ENCODE results near the gene OR8H3. TPM values are rescaled to one million over a fixed set of nuclear protein-coding genes. Genes with fewer than 3 reads are reported as not detected.
"Not testable (repeated sequence)": the region's sequence is repeated elsewhere in the genome, so short reads cannot be mapped to it uniquely, and the experiment has no call there.

The OR8H3 gene
- not detected in 2 replicates for total RNA-seq
- long read RNA-seq, result 0 reads

GRCh38 chr11:56122073-56122472 is at the start of gene OR8H3:
Gene OR8H3 (plus strand): TSS chr11:56122373. CDS start chr11:56122373, 0 bp downstream.
- H3K9me3 Mint-ChIP-seq (ENCODE audit: low read depth), result peaks cover 9% of the 10 kb centered on the region
- no peak for DNase-seq (ENCODE audit: low spot score, unreplicated experiment)
- H3K4me1 Mint-ChIP-seq (ENCODE audit: low read depth), result no peaks in the 10 kb centered on the region
- no peaks in the 10 kb centered on the region for H3K36me3 Mint-ChIP-seq (ENCODE audit: insufficient read depth)
- no peaks in the 10 kb centered on the region for H3K27me3 Mint-ChIP-seq
- no peak for TF ChIP-seq CTCF (IDR thresholded peaks at IDR 0.05; ENCODE audit: unreplicated experiment)
- H3K4me3 Mint-ChIP-seq (ENCODE audit: low read depth), result no peak within 1 kb of the TSS
- H3K27ac Mint-ChIP-seq, result no peak within 1 kb of the TSS

GRCh38 chr11:56089697-56090096 is 32.5 kb upstream of the OR8H3 start:
- TF ChIP-seq CTCF (IDR thresholded peaks at IDR 0.05; ENCODE audit: unreplicated experiment), result no peak
- Mint-ChIP-seq H3K9me3 (ENCODE audit: low read depth) (peaks cover 6% of the 10 kb centered on the region), H3K27ac (no peak overlapping the region), H3K36me3 (ENCODE audit: insufficient read depth) (no peaks in the 10 kb centered on the region), H3K4me1 (ENCODE audit: low read depth) (no peaks in the 10 kb centered on the region), H3K4me3 (ENCODE audit: low read depth) (no peak overlapping the region), H3K27me3 (no peaks in the 10 kb centered on the region)
- DNase-seq (ENCODE audit: low spot score, unreplicated experiment), result no peak

GRCh38 chr11:56093008-56093407 is 29.2 kb upstream of the OR8H3 start, which contains the start of gene OR8I2:
Gene OR8I2 (plus strand): TSS chr11:56093308. CDS start chr11:56093308, 0 bp downstream.
- no peak for DNase-seq (ENCODE audit: low spot score, unreplicated experiment)
- Mint-ChIP-seq H3K4me1 (ENCODE audit: low read depth) (peaks cover 4% of the 10 kb centered on the region), H3K27me3 (no peaks in the 10 kb centered on the region), H3K9me3 (ENCODE audit: low read depth) (peaks cover 6% of the 10 kb centered on the region), H3K4me3 (ENCODE audit: low read depth) (no peak within 1 kb of the TSS), H3K36me3 (ENCODE audit: insufficient read depth) (no peaks in the 10 kb centered on the region), H3K27ac (no peak within 1 kb of the TSS)
- TF ChIP-seq CTCF (IDR thresholded peaks at IDR 0.05; ENCODE audit: unreplicated experiment), result no peak

GRCh38 chr11:56103210-56103737 is 18.9 kb upstream of the OR8H3 start, which contains the start of gene OR8H2:
Gene OR8H2 (plus strand): TSS chr11:56103687. CDS start chr11:56105043, 1,356 bp downstream.
- DNase-seq (ENCODE audit: low spot score, unreplicated experiment), result no peak
- H3K4me1 Mint-ChIP-seq (ENCODE audit: low read depth), result no peaks in the 10 kb centered on the region
- no peak for TF ChIP-seq CTCF (IDR thresholded peaks at IDR 0.05; ENCODE audit: unreplicated experiment)
- H3K4me3 Mint-ChIP-seq (ENCODE audit: low read depth), result no peak within 1 kb of the TSS
- no peaks in the 10 kb centered on the region for H3K36me3 Mint-ChIP-seq (ENCODE audit: insufficient read depth)
- no peaks in the 10 kb centered on the region for H3K27me3 Mint-ChIP-seq
- H3K9me3 Mint-ChIP-seq (ENCODE audit: low read depth), result peaks cover 4% of the 10 kb centered on the region
- H3K27ac Mint-ChIP-seq, result no peak within 1 kb of the TSS

- Mint-ChIP-seq H3K4me3 (ENCODE audit: low read depth) (no peak within 1 kb of the TSS), H3K9me3 (ENCODE audit: low read depth) (peaks cover 12% of the 10 kb centered on the region), H3K4me1 (ENCODE audit: low read depth) (peaks cover 1% of the 10 kb centered on the region), H3K27ac (no peak within 1 kb of the TSS), H3K27me3 (no peaks in the 10 kb centered on the region), H3K36me3 (ENCODE audit: insufficient read depth) (no peaks in the 10 kb centered on the region)
- no peak for TF ChIP-seq CTCF (IDR thresholded peaks at IDR 0.05; ENCODE audit: unreplicated experiment)
- DNase-seq (ENCODE audit: low spot score, unreplicated experiment), result no peak
These were observed 18.0 kb downstream of the OR8H3 start, which contains the start of gene OR8J3 for GRCh38 chr11:56140151-56140661. Gene OR8J3 (minus strand): TSS chr11:56140201. CDS start chr11:56137718, 2,483 bp downstream.

- H3K4me1 Mint-ChIP-seq (ENCODE audit: low read depth); DNase-seq (ENCODE audit: low spot score, unreplicated experiment); H3K36me3 Mint-ChIP-seq (ENCODE audit: insufficient read depth); H3K27me3 Mint-ChIP-seq; H3K27ac Mint-ChIP-seq; H3K4me3 Mint-ChIP-seq (ENCODE audit: low read depth): not testable (repeated sequence)
- H3K9me3 Mint-ChIP-seq (ENCODE audit: low read depth), result peaks cover 12% of the 10 kb centered on the region
These were observed 21.5 kb downstream of the OR8H3 start for GRCh38 chr11:56143681-56144080.
